H9 (cell line): ENCODE data around the gene ADPRH. TPM values are rescaled to one million over a fixed set of nuclear protein-coding genes. Genes with fewer than 3 reads are reported as not detected.
A peak's percentile ranks its signal among the peaks of the same experiment; 100 is the strongest.

Experiments
- DNase-seq: peaks from one replicate; pipeline ENCODE4 v3.0.0-alpha.2; 2017
- H2AFZ ChIP-seq: one replicate; pipeline ENCODE4 v1.6.1; 2013; ENCODE audit warnings: mild to moderate bottlenecking, low read length, control low read depth, moderate library complexity
- H2AK5ac ChIP-seq: 2 replicates; pipeline ENCODE4 v1.6.1; 2013; ENCODE audit warnings: low read length, control low read depth, mixed read lengths; ENCODE audit not compliant: insufficient read length
- H2BK120ac ChIP-seq: one replicate; pipeline ENCODE4 v1.6.1; 2013; ENCODE audit warnings: low read depth, mild to moderate bottlenecking, low read length, control low read depth, inconsistent platforms; ENCODE audit not compliant: poor library complexity, severe bottlenecking
- H2BK12ac ChIP-seq: 2 replicates; pipeline ENCODE4 v1.6.1; 2013; ENCODE audit warnings: low read length, control low read depth, mixed read lengths, low read depth; ENCODE audit not compliant: insufficient read length
- H2BK15ac ChIP-seq: 2 replicates; pipeline ENCODE4 v1.6.1; 2013; ENCODE audit warnings: low read depth, low read length, control low read depth
- H2BK20ac ChIP-seq: one replicate; pipeline ENCODE4 v1.6.1; 2013; ENCODE audit warnings: low read depth, mild to moderate bottlenecking, low read length, control low read depth, inconsistent platforms; ENCODE audit not compliant: poor library complexity, severe bottlenecking
- H2BK5ac ChIP-seq: 2 replicates; pipeline ENCODE4 v1.6.1; 2013; ENCODE audit warnings: low read length, control low read depth, mixed read lengths; ENCODE audit not compliant: insufficient read length
- H3K14ac ChIP-seq: 2 replicates; pipeline ENCODE4 v1.6.1; 2013; ENCODE audit warnings: low read length, control low read depth; ENCODE audit not compliant: insufficient read depth
- H3K18ac ChIP-seq: 2 replicates; pipeline ENCODE4 v1.6.1; 2013; ENCODE audit warnings: low read depth, mild to moderate bottlenecking, mixed read lengths, low read length, control low read depth; ENCODE audit not compliant: insufficient read length
- H3K23ac ChIP-seq: 2 replicates; pipeline ENCODE4 v1.6.1; 2013; ENCODE audit warnings: low read length, control low read depth, mixed read lengths, low read depth; ENCODE audit not compliant: insufficient read length
- H3K23me2 ChIP-seq: 2 replicates; pipeline ENCODE4 v1.6.1; 2013; ENCODE audit warnings: low read depth, mild to moderate bottlenecking, mixed read lengths, low read length, control low read depth; ENCODE audit not compliant: insufficient read length, poor library complexity, severe bottlenecking
- H3K27ac ChIP-seq: 2 replicates; pipeline ENCODE4 v1.5.1; 2013; ENCODE audit warnings: low read length, control low read depth, mixed read lengths, low read depth; ENCODE audit not compliant: insufficient read length
- H3K27me3 ChIP-seq: 2 replicates; pipeline ENCODE4 v1.6.1; 2013; ENCODE audit warnings: low read length, control low read depth, inconsistent platforms; ENCODE audit not compliant: insufficient read depth
- H3K4ac ChIP-seq: 2 replicates; pipeline ENCODE4 v1.6.1; 2013; ENCODE audit warnings: low read depth, mild to moderate bottlenecking, control low read depth, inconsistent platforms, low read length, moderate library complexity
- H3K4me1 ChIP-seq: 2 replicates; pipeline ENCODE4 v1.6.1; 2013; ENCODE audit warnings: low read length, control low read depth, inconsistent platforms; ENCODE audit not compliant: insufficient read depth
- H3K4me2 ChIP-seq: 2 replicates; pipeline ENCODE4 v1.6.1; 2013; ENCODE audit warnings: low read length, control low read depth, mixed read lengths; ENCODE audit not compliant: insufficient read length, insufficient read depth
- H3K56ac ChIP-seq: 2 replicates; pipeline ENCODE4 v1.6.1; 2013; ENCODE audit warnings: low read depth, mild to moderate bottlenecking, mixed read lengths, low read length, control low read depth; ENCODE audit not compliant: insufficient read length
- H3K79me1 ChIP-seq: 2 replicates; pipeline ENCODE4 v1.6.1; 2013; ENCODE audit warnings: low read depth, mild to moderate bottlenecking, moderate library complexity, low read length, control low read depth, inconsistent platforms; ENCODE audit not compliant: insufficient read depth, poor library complexity, severe bottlenecking
- H3K79me2 ChIP-seq: 2 replicates; pipeline ENCODE4 v1.6.1; 2013; ENCODE audit warnings: low read length, control low read depth, inconsistent platforms; ENCODE audit not compliant: insufficient read depth
- H3K9ac ChIP-seq: 2 replicates; pipeline ENCODE4 v1.6.1; 2013; ENCODE audit warnings: low read length, control low read depth, mixed read lengths; ENCODE audit not compliant: insufficient read length; ENCODE audit errors: extremely low read depth
- H3K9me3 ChIP-seq: one replicate; pipeline ENCODE4 v1.6.1; 2013; ENCODE audit warnings: low read depth, low read length, inconsistent platforms; ENCODE audit not compliant: control insufficient read depth
- H3T11ph ChIP-seq: one replicate; pipeline ENCODE4 v1.6.1; 2013; ENCODE audit warnings: mild to moderate bottlenecking, low read length, control low read depth, inconsistent platforms
- H4K20me1 ChIP-seq: one replicate; pipeline ENCODE4 v1.6.1; 2013; ENCODE audit not compliant: control insufficient read depth, insufficient read length, insufficient read depth
- H4K5ac ChIP-seq: 2 replicates; pipeline ENCODE4 v1.6.1; 2013; ENCODE audit warnings: low read depth, mild to moderate bottlenecking, mixed read lengths, low read length, control low read depth; ENCODE audit not compliant: insufficient read length
- H4K8ac ChIP-seq: replicated peaks from 2 replicates; pipeline ENCODE4 v1.6.1; 2013; ENCODE audit warnings: low read length, control low read depth, mixed read lengths, low read depth; ENCODE audit not compliant: insufficient read length
- H4K91ac ChIP-seq: 2 replicates; pipeline ENCODE4 v1.6.1; 2013; ENCODE audit warnings: low read depth, mild to moderate bottlenecking, moderate library complexity, mixed read lengths, low read length, control low read depth; ENCODE audit not compliant: insufficient read length
- H3K27ac Mint-ChIP-seq, 3 experiments: 2 replicates in 2 of 3; 3 replicates in 1 of 3; pipeline ENCODE4 v1.8.0; 2020 to 2021; ENCODE audit warnings: mixed read lengths in 3 of 3, mild to moderate bottlenecking in 1 of 3, moderate library complexity in 1 of 3
- H3K27me3 Mint-ChIP-seq: 2 replicates; pipeline ENCODE4 v1.8.0; 2021; ENCODE audit warnings: low read depth, mild to moderate bottlenecking, moderate library complexity, mixed read lengths
- H3K36me3 Mint-ChIP-seq, 3 experiments: 2 replicates in 2 of 3; 3 replicates in 1 of 3; pipeline ENCODE4 v1.8.0; 2020 to 2021; ENCODE audit warnings: low read depth in 3 of 3, mixed read lengths in 3 of 3; ENCODE audit not compliant: insufficient read depth in 1 of 3
- H3K4me1 Mint-ChIP-seq, 2 experiments: 2 replicates each; pipeline ENCODE4 v1.8.0; 2020; ENCODE audit warnings: mixed read lengths in 2 of 2
- H3K4me3 Mint-ChIP-seq, 2 experiments: 2 replicates in 1 of 2; 3 replicates in 1 of 2; pipeline ENCODE4 v1.8.0; 2020 to 2021; ENCODE audit warnings: mild to moderate bottlenecking in 2 of 2, mixed read lengths in 2 of 2, moderate library complexity in 1 of 2
- H3K9me3 Mint-ChIP-seq, 2 experiments: 2 replicates in 1 of 2; 3 replicates in 1 of 2; pipeline ENCODE4 v1.8.0; 2020; ENCODE audit warnings: mild to moderate bottlenecking in 2 of 2, mixed read lengths in 2 of 2, moderate library complexity in 1 of 2
- WGBS: extraction: QIAGEN DNeasy Blood & Tissue Kit; methylation state at CpG from one replicate; pipeline ENCODE4 v1.1.7; 2013; ENCODE audit warnings: missing lambda C conversion rate, low lambda C conversion rate, mixed read lengths; ENCODE audit not compliant: insufficient read length; ENCODE audit errors: extremely low coverage; 5-methylcytosine and 5-hydroxymethylcytosine counted together
- long read RNA-seq: library from polyadenylated mRNA; unstranded; transcript quantifications from one replicate; pipeline ENCODE4 v2.0.0, GENCODE V29; 2020
- total RNA-seq: library from RNA; stranded (reverse); gene quantifications from 2 replicates; pipeline ENCODE4 v1.2.1, GENCODE V29; 2021
- TF ChIP-seq, protein P1 (sequence below): fragments of 200-600 bp; sonication (generic); conservative IDR thresholded peaks from 3 replicates; pipeline ENCODE4 v1.8.0; 2021; ENCODE audit warnings: antibody characterized with exemption, mild to moderate bottlenecking

ADPRH gene
- total RNA-seq, result 3.1 and 3.6 TPM in 2 replicates
- long read RNA-seq, transcript ADPRH-205 (4 exons, 1,501 nt), result major isoform, 10 of 21 reads
- long read RNA-seq, transcript ADPRH-201 (5 exons, 3,439 nt), result minor isoform, 6 of 21 reads
- long read RNA-seq, partial matches to known transcripts, result 1 of 21 reads
- long read RNA-seq, other reads (novel, unspliced or antisense), result 1 of 21 reads

DNA sequence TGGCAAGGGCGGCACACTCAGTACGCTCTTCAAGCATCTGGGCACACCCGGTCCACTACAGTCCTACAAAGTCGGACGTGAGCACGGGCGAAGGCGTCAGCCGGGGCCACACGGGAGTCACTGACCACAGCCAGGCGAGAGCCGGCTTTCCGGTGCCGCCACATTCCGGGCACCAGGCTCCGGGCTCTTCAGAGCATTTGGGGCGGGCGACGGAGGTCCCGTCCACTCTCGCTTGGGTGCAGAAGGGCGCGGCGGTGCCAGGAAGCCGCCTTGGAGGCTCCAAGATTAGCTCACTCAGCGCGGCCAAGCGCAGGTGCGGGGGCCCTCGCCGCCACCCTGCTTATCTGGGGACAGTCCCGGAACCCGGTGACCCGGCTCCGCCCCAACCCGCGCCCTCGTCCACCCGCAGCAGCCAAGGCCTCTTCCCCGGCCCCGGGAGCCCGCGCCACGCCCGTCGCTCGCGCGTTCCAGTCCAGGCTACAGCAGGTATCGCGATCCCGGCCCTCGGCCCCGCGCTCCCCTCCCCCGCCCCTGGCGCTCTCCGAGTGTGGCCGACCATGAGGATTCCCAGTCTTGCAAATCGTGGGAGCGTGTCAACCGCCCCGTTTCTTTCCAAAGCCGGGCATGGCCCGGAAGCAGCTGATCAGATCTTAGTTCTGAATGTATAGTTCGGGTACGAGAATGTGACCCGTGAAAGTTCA is at the start of gene ADPRH:
Gene ADPRH (plus strand): TSS at position 127 of the 701 bp plus-strand sequence. CDS start 2,678 bp downstream, outside the sequence.
- H3K4me3 Mint-ChIP-seq, result peak within 1 kb of the TSS; percentile 83 to 91
- Histone ChIP-seq H3K79me1 (no peaks in the 10 kb centered on the region), H3K4ac (no peak within 1 kb of the TSS), H2AFZ (peak within 1 kb of the TSS; percentile 72), H3T11ph (no peak within 1 kb of the TSS), H3K27ac (no peak within 1 kb of the TSS), H4K8ac (no peak within 1 kb of the TSS), H3K9me3 (no peaks in the 10 kb centered on the region), H3K4me2 (peak within 1 kb of the TSS; percentile 88), H2BK12ac (no peak within 1 kb of the TSS), H3K79me2 (no peaks in the 10 kb centered on the region), H3K4me1 (peaks cover 3% of the 10 kb centered on the region), H2BK15ac (no peak within 1 kb of the TSS), H3K14ac (peak within 1 kb of the TSS; percentile 82), H3K27me3 (peaks cover 3% of the 10 kb centered on the region; the same call in 1 of the 2 replicates), H3K56ac (no peak within 1 kb of the TSS), H3K18ac (peak within 1 kb of the TSS; percentile 58), H2BK20ac (no peak within 1 kb of the TSS), H4K20me1 (no peaks in the 10 kb centered on the region), H2BK120ac (no peak within 1 kb of the TSS), H2BK5ac (no peak within 1 kb of the TSS), H4K5ac (peak within 1 kb of the TSS; percentile 27), H4K91ac (no peak within 1 kb of the TSS), H2AK5ac (no peak within 1 kb of the TSS), H3K9ac (peak within 1 kb of the TSS; percentile 78), H3K23ac (no peak within 1 kb of the TSS), H3K23me2 (peaks cover 10% of the 10 kb centered on the region)
- H3K27me3 Mint-ChIP-seq, result peaks cover 15% of the 10 kb centered on the region
- H3K4me1 Mint-ChIP-seq, result peaks cover 8 to 17% of the 10 kb centered on the region in 2 experiments
- peak; percentile 82 for DNase-seq
- H3K36me3 Mint-ChIP-seq, result peaks cover 0 to 4% (median 0%) of the 10 kb centered on the region in 3 experiments; a peak in 3 of 7 replicates
- no CpG with 5 or more reads among the region's 68 CpGs for WGBS
- TF ChIP-seq, protein P1, sequence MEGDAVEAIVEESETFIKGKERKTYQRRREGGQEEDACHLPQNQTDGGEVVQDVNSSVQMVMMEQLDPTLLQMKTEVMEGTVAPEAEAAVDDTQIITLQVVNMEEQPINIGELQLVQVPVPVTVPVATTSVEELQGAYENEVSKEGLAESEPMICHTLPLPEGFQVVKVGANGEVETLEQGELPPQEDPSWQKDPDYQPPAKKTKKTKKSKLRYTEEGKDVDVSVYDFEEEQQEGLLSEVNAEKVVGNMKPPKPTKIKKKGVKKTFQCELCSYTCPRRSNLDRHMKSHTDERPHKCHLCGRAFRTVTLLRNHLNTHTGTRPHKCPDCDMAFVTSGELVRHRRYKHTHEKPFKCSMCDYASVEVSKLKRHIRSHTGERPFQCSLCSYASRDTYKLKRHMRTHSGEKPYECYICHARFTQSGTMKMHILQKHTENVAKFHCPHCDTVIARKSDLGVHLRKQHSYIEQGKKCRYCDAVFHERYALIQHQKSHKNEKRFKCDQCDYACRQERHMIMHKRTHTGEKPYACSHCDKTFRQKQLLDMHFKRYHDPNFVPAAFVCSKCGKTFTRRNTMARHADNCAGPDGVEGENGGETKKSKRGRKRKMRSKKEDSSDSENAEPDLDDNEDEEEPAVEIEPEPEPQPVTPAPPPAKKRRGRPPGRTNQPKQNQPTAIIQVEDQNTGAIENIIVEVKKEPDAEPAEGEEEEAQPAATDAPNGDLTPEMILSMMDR, result no peak
- H3K27ac Mint-ChIP-seq, result peak within 1 kb of the TSS; percentile 77 to 96 (median 89); a peak in 4 of 7 replicates
- no peaks in the 10 kb centered on the region for H3K9me3 Mint-ChIP-seq
